WTC11 (cell line): Measurements from ENCODE around the gene GEMIN7. TPM values are rescaled to one million over a fixed set of nuclear protein-coding genes. Genes with fewer than 3 reads are reported as not detected.

ENCODE experiments used
- ATAC-seq: fragments of 200-7000 bp; cut with Tn5 transposase; 2 replicates; pipeline ENCODE4 v1.10.0; 2021; ENCODE audit warnings: mild to moderate bottlenecking, moderate library complexity
- CTCF ChIA-PET: fragments of 300-600 bp; sonication (Branson Sonifier 250); formaldehyde crosslinking; loops from one replicate; lab custom pipeline; 2021; ENCODE audit warnings: antibody characterized with exemption; lab: Charles Lee
- POLR2A ChIA-PET: fragments of 350-600 bp; sonication (Branson Sonifier 250); formaldehyde crosslinking; loops from one replicate; lab custom pipeline; 2021; ENCODE audit warnings: antibody characterized with exemption; lab: Charles Lee
- DNase-seq: peaks from one replicate; pipeline ENCODE4 v3.0.0; 2021; ENCODE audit warnings: low spot score
- H3K27ac Mint-ChIP-seq: 2 replicates; pipeline ENCODE4 v1.8.0; 2021; ENCODE audit warnings: mixed read lengths
- H3K27me3 Mint-ChIP-seq: 2 replicates; pipeline ENCODE4 v1.8.0; 2021; ENCODE audit warnings: low read depth, mild to moderate bottlenecking, moderate library complexity, mixed read lengths
- H3K36me3 Mint-ChIP-seq: 2 replicates; pipeline ENCODE4 v1.8.0; 2021; ENCODE audit warnings: mixed read lengths
- H3K4me1 Mint-ChIP-seq: 2 replicates; pipeline ENCODE4 v1.8.0; 2022; ENCODE audit warnings: mixed read lengths
- H3K4me3 Mint-ChIP-seq: 2 replicates; pipeline ENCODE4 v1.8.0; 2021; ENCODE audit warnings: mild to moderate bottlenecking, moderate library complexity, mixed read lengths
- H3K9me3 Mint-ChIP-seq: 2 replicates; pipeline ENCODE4 v1.8.0; 2021; ENCODE audit warnings: mixed read lengths
- CREB1 ChIP-seq: sonication (generic); formaldehyde crosslinking; IDR thresholded peaks from 2 replicates; pipeline ENCODE4 v1.8.0; 2023; ENCODE audit warnings: mild to moderate bottlenecking, missing genetic modification reagents
- EMX1 ChIP-seq: fragments of 250-450 bp; sonication (Bioruptor Pico); IDR thresholded peaks from 2 replicates; pipeline ENCODE4 v1.8.0; 2021; ENCODE audit warnings: mild to moderate bottlenecking
- FOXJ3 ChIP-seq: sonication (generic); formaldehyde crosslinking; IDR thresholded peaks from 2 replicates; pipeline ENCODE4 v1.9.0; 2021; ENCODE audit warnings: missing genetic modification reagents, mild to moderate bottlenecking, borderline replicate concordance
- FOXK1 ChIP-seq: sonication (generic); formaldehyde crosslinking; IDR thresholded peaks from 2 replicates; pipeline ENCODE4 v1.8.0; 2022; ENCODE audit warnings: mild to moderate bottlenecking, moderate library complexity, missing genetic modification reagents
- GABPB1 ChIP-seq: sonication (generic); formaldehyde crosslinking; IDR thresholded peaks from 2 replicates; pipeline ENCODE4 v1.8.1; 2023; ENCODE audit warnings: mild to moderate bottlenecking, missing genetic modification reagents
- HMGA2 ChIP-seq: fragments of 250-450 bp; sonication (Bioruptor Pico); IDR thresholded peaks from 2 replicates; pipeline ENCODE4 v1.4.0; 2021; ENCODE audit warnings: mild to moderate bottlenecking, moderate library complexity
- JAZF1 ChIP-seq: fragments of 250-450 bp; sonication (Bioruptor Pico); IDR thresholded peaks from 2 replicates; pipeline ENCODE4 v1.9.0; 2021; ENCODE audit warnings: moderate library complexity, mild to moderate bottlenecking, inconsistent platforms
- NFATC4 ChIP-seq: fragments of 250-450 bp; sonication (Bioruptor Pico); IDR thresholded peaks from 2 replicates; pipeline ENCODE4 v1.9.0; 2021; ENCODE audit warnings: mild to moderate bottlenecking
- RORB ChIP-seq: fragments of 250-450 bp; sonication (Bioruptor Pico); IDR thresholded peaks from 2 replicates; pipeline ENCODE4 v1.9.0; 2021; ENCODE audit warnings: mild to moderate bottlenecking
- SOX15 ChIP-seq: fragments of 250-450 bp; sonication (Bioruptor Pico); IDR thresholded peaks from 2 replicates; pipeline ENCODE4 v1.9.0; 2021; ENCODE audit warnings: mild to moderate bottlenecking
- TEAD1 ChIP-seq: sonication (generic); formaldehyde crosslinking; IDR thresholded peaks from 2 replicates; pipeline ENCODE4 v1.8.0; 2022; ENCODE audit warnings: mild to moderate bottlenecking, missing genetic modification reagents
- ZNF263 ChIP-seq: sonication (generic); formaldehyde crosslinking; IDR thresholded peaks from 2 replicates; pipeline ENCODE4 v1.8.1; 2022; ENCODE audit warnings: low read depth, mild to moderate bottlenecking, moderate library complexity, missing genetic modification reagents
- ZNF416 ChIP-seq: fragments of 250-450 bp; sonication (Bioruptor Pico); IDR thresholded peaks from 2 replicates; pipeline ENCODE4 v1.9.0; 2021; ENCODE audit warnings: mild to moderate bottlenecking, inconsistent platforms
- ZNF423 ChIP-seq: fragments of 250-450 bp; sonication (Bioruptor Pico); IDR thresholded peaks from 2 replicates; pipeline ENCODE4 v2.1.2; 2022; ENCODE audit warnings: mild to moderate bottlenecking, moderate library complexity
- total RNA-seq: library from RNA; stranded (reverse); gene quantifications from 3 replicates; pipeline ENCODE4 v1.2.3, GENCODE V29; 2021
- TF ChIP-seq, protein P1 (sequence below): sonication (generic); formaldehyde crosslinking; IDR thresholded peaks from 2 replicates; pipeline ENCODE4 v1.8.1; 2023; ENCODE audit warnings: mild to moderate bottlenecking, missing genetic modification reagents, borderline replicate concordance
- TF ChIP-seq, protein P2 (sequence below): sonication (generic); formaldehyde crosslinking; IDR thresholded peaks from 2 replicates; pipeline ENCODE4 v1.8.0; 2023; ENCODE audit warnings: missing genetic modification reagents
- TF ChIP-seq, protein P3 (sequence below): sonication (generic); formaldehyde crosslinking; IDR thresholded peaks from 2 replicates; pipeline ENCODE4 v1.8.0; 2023; ENCODE audit warnings: mild to moderate bottlenecking, missing genetic modification reagents
- TF ChIP-seq, protein P4 (sequence below): fragments of 250-450 bp; sonication (Bioruptor Pico); IDR thresholded peaks from 2 replicates; pipeline ENCODE4 v1.9.0; 2021; ENCODE audit warnings: moderate library complexity, mild to moderate bottlenecking, inconsistent platforms, borderline replicate concordance
- TF ChIP-seq, protein P5 (sequence below): fragments of 250-450 bp; sonication (Bioruptor Pico); IDR thresholded peaks from 2 replicates; pipeline ENCODE4 v1.8.0; 2021; ENCODE audit warnings: mild to moderate bottlenecking
- TF ChIP-seq, protein P6 (sequence below): sonication (generic); formaldehyde crosslinking; IDR thresholded peaks from 2 replicates; pipeline ENCODE4 v1.8.1; 2023; ENCODE audit warnings: mild to moderate bottlenecking, missing genetic modification reagents, moderate library complexity
- TF ChIP-seq, protein P7 (sequence below): sonication (generic); formaldehyde crosslinking; IDR thresholded peaks from 2 replicates; pipeline ENCODE4 v1.8.1; 2023; ENCODE audit warnings: mild to moderate bottlenecking, missing genetic modification reagents
- TF ChIP-seq, protein P8 (sequence below): sonication (generic); formaldehyde crosslinking; IDR thresholded peaks from 2 replicates; pipeline ENCODE4 v1.8.1; 2022; ENCODE audit warnings: low read depth, mild to moderate bottlenecking, moderate library complexity, missing genetic modification reagents, borderline replicate concordance

Gene GEMIN7
- total RNA-seq, 1 experiment from 2014 or later: 55.0 TPM

DNA sequence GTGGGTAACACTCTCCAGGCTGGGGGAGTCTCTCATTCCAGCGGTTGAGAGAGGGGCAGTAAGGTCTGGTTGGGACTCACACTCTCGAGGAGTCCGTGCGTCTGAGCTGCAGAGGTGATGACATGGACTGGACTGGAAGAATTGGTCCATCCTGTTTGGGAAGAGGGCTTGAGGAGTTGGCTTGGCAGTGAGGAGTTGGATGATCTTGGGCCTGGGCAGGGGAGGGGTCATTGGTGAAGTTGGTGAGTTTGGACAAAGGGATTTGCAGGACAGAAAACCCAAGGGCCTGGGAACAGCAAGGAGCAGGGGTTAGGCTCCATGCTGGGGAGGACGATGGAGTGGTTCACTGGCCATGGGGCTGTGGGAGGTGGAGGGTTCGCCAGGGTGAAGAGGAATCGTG is 17.6 kb downstream of the GEMIN7 start:
- ATAC-seq: no peak
- Mint-ChIP-seq H3K4me1 (peaks cover 57% of the 10 kb centered on the region), H3K4me3 (no peak overlapping the region), H3K27ac (peak overlapping the region; percentile 23), H3K27me3 (no peaks in the 10 kb centered on the region), H3K9me3 (no peaks in the 10 kb centered on the region), H3K36me3 (no peaks in the 10 kb centered on the region; the same call in 1 of the 2 replicates)
- no peak for TF ChIP-seq EMX1
- TF ChIP-seq GABPB1 (CRISPR knock-in tag): no peak
- TF ChIP-seq HMGA2: no peak
- TF ChIP-seq, protein P1, sequence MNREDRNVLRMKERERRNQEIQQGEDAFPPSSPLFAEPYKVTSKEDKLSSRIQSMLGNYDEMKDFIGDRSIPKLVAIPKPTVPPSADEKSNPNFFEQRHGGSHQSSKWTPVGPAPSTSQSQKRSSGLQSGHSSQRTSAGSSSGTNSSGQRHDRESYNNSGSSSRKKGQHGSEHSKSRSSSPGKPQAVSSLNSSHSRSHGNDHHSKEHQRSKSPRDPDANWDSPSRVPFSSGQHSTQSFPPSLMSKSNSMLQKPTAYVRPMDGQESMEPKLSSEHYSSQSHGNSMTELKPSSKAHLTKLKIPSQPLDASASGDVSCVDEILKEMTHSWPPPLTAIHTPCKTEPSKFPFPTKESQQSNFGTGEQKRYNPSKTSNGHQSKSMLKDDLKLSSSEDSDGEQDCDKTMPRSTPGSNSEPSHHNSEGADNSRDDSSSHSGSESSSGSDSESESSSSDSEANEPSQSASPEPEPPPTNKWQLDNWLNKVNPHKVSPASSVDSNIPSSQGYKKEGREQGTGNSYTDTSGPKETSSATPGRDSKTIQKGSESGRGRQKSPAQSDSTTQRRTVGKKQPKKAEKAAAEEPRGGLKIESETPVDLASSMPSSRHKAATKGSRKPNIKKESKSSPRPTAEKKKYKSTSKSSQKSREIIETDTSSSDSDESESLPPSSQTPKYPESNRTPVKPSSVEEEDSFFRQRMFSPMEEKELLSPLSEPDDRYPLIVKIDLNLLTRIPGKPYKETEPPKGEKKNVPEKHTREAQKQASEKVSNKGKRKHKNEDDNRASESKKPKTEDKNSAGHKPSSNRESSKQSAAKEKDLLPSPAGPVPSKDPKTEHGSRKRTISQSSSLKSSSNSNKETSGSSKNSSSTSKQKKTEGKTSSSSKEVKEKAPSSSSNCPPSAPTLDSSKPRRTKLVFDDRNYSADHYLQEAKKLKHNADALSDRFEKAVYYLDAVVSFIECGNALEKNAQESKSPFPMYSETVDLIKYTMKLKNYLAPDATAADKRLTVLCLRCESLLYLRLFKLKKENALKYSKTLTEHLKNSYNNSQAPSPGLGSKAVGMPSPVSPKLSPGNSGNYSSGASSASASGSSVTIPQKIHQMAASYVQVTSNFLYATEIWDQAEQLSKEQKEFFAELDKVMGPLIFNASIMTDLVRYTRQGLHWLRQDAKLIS (CRISPR knock-in tag): no peak
- TF ChIP-seq, protein P2, sequence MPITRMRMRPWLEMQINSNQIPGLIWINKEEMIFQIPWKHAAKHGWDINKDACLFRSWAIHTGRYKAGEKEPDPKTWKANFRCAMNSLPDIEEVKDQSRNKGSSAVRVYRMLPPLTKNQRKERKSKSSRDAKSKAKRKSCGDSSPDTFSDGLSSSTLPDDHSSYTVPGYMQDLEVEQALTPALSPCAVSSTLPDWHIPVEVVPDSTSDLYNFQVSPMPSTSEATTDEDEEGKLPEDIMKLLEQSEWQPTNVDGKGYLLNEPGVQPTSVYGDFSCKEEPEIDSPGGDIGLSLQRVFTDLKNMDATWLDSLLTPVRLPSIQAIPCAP: no peak
- TF ChIP-seq, protein P3, sequence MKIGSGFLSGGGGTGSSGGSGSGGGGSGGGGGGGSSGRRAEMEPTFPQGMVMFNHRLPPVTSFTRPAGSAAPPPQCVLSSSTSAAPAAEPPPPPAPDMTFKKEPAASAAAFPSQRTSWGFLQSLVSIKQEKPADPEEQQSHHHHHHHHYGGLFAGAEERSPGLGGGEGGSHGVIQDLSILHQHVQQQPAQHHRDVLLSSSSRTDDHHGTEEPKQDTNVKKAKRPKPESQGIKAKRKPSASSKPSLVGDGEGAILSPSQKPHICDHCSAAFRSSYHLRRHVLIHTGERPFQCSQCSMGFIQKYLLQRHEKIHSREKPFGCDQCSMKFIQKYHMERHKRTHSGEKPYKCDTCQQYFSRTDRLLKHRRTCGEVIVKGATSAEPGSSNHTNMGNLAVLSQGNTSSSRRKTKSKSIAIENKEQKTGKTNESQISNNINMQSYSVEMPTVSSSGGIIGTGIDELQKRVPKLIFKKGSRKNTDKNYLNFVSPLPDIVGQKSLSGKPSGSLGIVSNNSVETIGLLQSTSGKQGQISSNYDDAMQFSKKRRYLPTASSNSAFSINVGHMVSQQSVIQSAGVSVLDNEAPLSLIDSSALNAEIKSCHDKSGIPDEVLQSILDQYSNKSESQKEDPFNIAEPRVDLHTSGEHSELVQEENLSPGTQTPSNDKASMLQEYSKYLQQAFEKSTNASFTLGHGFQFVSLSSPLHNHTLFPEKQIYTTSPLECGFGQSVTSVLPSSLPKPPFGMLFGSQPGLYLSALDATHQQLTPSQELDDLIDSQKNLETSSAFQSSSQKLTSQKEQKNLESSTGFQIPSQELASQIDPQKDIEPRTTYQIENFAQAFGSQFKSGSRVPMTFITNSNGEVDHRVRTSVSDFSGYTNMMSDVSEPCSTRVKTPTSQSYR (CRISPR knock-in tag): no peak
- no peak for TF ChIP-seq ZNF263 (CRISPR knock-in tag)
- no peak for TF ChIP-seq CREB1 (CRISPR knock-in tag)
- no peak for TF ChIP-seq SOX15 (CRISPR knock-in tag)
- TF ChIP-seq RORB (CRISPR knock-in tag): no peak
- TF ChIP-seq ZNF423: no peak
- TF ChIP-seq TEAD1 (CRISPR knock-in tag): no peak
- TF ChIP-seq, protein P4, sequence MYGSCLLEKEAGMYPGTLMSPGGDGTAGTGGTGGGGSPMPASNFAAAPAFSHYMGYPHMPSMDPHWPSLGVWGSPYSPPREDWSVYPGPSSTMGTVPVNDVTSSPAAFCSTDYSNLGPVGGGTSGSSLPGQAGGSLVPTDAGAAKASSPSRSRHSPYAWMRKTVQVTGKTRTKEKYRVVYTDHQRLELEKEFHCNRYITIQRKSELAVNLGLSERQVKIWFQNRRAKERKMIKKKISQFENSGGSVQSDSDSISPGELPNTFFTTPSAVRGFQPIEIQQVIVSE (CRISPR knock-in tag): no peak
- TF ChIP-seq FOXJ3 (CRISPR knock-in tag): no peak
- TF ChIP-seq, protein P5, sequence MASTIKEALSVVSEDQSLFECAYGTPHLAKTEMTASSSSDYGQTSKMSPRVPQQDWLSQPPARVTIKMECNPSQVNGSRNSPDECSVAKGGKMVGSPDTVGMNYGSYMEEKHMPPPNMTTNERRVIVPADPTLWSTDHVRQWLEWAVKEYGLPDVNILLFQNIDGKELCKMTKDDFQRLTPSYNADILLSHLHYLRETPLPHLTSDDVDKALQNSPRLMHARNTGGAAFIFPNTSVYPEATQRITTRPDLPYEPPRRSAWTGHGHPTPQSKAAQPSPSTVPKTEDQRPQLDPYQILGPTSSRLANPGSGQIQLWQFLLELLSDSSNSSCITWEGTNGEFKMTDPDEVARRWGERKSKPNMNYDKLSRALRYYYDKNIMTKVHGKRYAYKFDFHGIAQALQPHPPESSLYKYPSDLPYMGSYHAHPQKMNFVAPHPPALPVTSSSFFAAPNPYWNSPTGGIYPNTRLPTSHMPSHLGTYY (CRISPR knock-in tag): no peak
- CTCF ChIA-PET: interaction anchor here (3.4 kb wide), 1 partner anchor 37 kb away, joined by 10 read pairs; no protein-coding TSS in a partner anchor
- no peak for DNase-seq
- POLR2A ChIA-PET: no interaction called here

DNA sequence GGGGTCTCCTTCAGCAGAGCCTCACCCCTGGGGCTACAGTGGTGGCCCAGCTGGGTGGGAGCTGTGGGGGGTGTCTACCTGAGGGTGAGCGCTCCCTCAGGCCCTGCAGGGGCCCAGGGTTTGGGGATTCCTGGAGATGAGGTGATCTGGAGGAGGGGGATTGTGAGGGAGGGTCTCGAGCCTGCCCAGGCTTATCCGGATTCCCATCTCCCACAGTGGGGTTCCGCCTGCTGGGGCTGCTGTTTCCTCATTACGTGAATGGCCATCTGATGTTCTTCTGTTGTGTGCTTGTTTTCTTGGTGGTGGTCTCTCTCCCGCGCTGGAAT is 18.4 kb downstream of the GEMIN7 start:
- POLR2A ChIA-PET: no interaction called here
- Mint-ChIP-seq H3K27ac (peak overlapping the region; percentile 92), H3K4me3 (peak overlapping the region; percentile 33), H3K36me3 (no peaks in the 10 kb centered on the region; the same call in 1 of the 2 replicates), H3K9me3 (no peaks in the 10 kb centered on the region), H3K4me1 (peaks cover 60% of the 10 kb centered on the region), H3K27me3 (no peaks in the 10 kb centered on the region)
- ATAC-seq (no peak), DNase-seq (no peak)
- CTCF ChIA-PET: interaction anchor here (0.6 to 3.4 kb wide), 3 partner anchors 15 to 502 kb away, joined by 4 to 10 read pairs (median 9); no protein-coding TSS in a partner anchor
- TF ChIP-seq, protein P6, sequence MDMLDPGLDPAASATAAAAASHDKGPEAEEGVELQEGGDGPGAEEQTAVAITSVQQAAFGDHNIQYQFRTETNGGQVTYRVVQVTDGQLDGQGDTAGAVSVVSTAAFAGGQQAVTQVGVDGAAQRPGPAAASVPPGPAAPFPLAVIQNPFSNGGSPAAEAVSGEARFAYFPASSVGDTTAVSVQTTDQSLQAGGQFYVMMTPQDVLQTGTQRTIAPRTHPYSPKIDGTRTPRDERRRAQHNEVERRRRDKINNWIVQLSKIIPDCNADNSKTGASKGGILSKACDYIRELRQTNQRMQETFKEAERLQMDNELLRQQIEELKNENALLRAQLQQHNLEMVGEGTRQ (CRISPR knock-in tag): no peak
- TF ChIP-seq EMX1: no peak
- TF ChIP-seq, protein P7, sequence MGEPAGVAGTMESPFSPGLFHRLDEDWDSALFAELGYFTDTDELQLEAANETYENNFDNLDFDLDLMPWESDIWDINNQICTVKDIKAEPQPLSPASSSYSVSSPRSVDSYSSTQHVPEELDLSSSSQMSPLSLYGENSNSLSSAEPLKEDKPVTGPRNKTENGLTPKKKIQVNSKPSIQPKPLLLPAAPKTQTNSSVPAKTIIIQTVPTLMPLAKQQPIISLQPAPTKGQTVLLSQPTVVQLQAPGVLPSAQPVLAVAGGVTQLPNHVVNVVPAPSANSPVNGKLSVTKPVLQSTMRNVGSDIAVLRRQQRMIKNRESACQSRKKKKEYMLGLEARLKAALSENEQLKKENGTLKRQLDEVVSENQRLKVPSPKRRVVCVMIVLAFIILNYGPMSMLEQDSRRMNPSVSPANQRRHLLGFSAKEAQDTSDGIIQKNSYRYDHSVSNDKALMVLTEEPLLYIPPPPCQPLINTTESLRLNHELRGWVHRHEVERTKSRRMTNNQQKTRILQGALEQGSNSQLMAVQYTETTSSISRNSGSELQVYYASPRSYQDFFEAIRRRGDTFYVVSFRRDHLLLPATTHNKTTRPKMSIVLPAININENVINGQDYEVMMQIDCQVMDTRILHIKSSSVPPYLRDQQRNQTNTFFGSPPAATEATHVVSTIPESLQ (CRISPR knock-in tag): no peak
- TF ChIP-seq, protein P8, sequence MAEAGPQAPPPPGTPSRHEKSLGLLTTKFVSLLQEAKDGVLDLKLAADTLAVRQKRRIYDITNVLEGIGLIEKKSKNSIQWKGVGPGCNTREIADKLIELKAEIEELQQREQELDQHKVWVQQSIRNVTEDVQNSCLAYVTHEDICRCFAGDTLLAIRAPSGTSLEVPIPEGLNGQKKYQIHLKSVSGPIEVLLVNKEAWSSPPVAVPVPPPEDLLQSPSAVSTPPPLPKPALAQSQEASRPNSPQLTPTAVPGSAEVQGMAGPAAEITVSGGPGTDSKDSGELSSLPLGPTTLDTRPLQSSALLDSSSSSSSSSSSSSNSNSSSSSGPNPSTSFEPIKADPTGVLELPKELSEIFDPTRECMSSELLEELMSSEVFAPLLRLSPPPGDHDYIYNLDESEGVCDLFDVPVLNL (CRISPR knock-in tag): no peak
- TF ChIP-seq NFATC4: no peak
- no peak for TF ChIP-seq JAZF1
- TF ChIP-seq ZNF416: no peak
- no peak for TF ChIP-seq FOXK1 (CRISPR knock-in tag)
